HEK293 (cell line): Measurements from ENCODE around the gene MRPL33.

Experiments used
- GLIS2 ChIP-seq: fragments of 450-650 bp; formaldehyde crosslinking; IDR thresholded peaks from 2 replicates; pipeline ENCODE4 v1.5.1; 2016; ENCODE audit warnings: missing biosample characterization, missing genetic modification characterization
- HOXD13 ChIP-seq: sonication (generic); formaldehyde crosslinking; IDR thresholded peaks from 2 replicates; pipeline ENCODE4 v1.8.0; 2022; ENCODE audit warnings: missing genetic modification reagents, borderline replicate concordance
- KLF7 ChIP-seq: fragments of 450-650 bp; formaldehyde crosslinking; IDR thresholded peaks from 2 replicates; pipeline ENCODE4 v1.5.1; 2016; ENCODE audit warnings: missing biosample characterization, missing genetic modification characterization, borderline replicate concordance
- RBAK ChIP-seq: fragments of 450-650 bp; formaldehyde crosslinking; IDR thresholded peaks from 2 replicates; pipeline ENCODE4 v1.5.1; 2016; ENCODE audit warnings: missing biosample characterization, missing genetic modification characterization
- ZBTB10 ChIP-seq: fragments of 450-650 bp; formaldehyde crosslinking; IDR thresholded peaks from 2 replicates; pipeline ENCODE4 v1.5.1; 2016; ENCODE audit warnings: missing biosample characterization, missing genetic modification characterization
- ZBTB26 ChIP-seq: fragments of 450-650 bp; formaldehyde crosslinking; optimal IDR thresholded peaks from 2 replicates; pipeline ENCODE3; 2016; ENCODE audit warnings: missing biosample characterization, mild to moderate bottlenecking, missing genetic modification characterization
- ZNF16 ChIP-seq: fragments of 450-650 bp; formaldehyde crosslinking; IDR thresholded peaks from 2 replicates; pipeline ENCODE4 v1.5.1; 2016; ENCODE audit warnings: low read depth, missing biosample characterization, missing genetic modification characterization
- ZNF175 ChIP-seq: fragments of 450-650 bp; formaldehyde crosslinking; IDR thresholded peaks from 2 replicates; pipeline ENCODE4 v1.5.1; 2016; ENCODE audit warnings: missing biosample characterization, missing genetic modification characterization
- ZNF184 ChIP-seq: fragments of 450-650 bp; IDR thresholded peaks from 2 replicates; pipeline ENCODE4 v1.5.1; 2018; ENCODE audit warnings: missing biosample characterization, mild to moderate bottlenecking, missing genetic modification characterization
- ZNF292 ChIP-seq: fragments of 450-650 bp; formaldehyde crosslinking; IDR thresholded peaks from 2 replicates; pipeline ENCODE4 v1.5.1; 2016; ENCODE audit warnings: low read depth, missing biosample characterization, missing genetic modification characterization, borderline replicate concordance
- ZNF311 ChIP-seq: fragments of 450-650 bp; formaldehyde crosslinking; IDR thresholded peaks from 2 replicates; pipeline ENCODE4 v1.5.1; 2017; ENCODE audit warnings: missing biosample characterization, missing genetic modification characterization, borderline replicate concordance
- ZNF341 ChIP-seq: fragments of 450-650 bp; formaldehyde crosslinking; IDR thresholded peaks from 2 replicates; pipeline ENCODE4; 2016; ENCODE audit warnings: low read depth, missing biosample characterization, missing genetic modification characterization
- ZNF350 ChIP-seq: fragments of 450-650 bp; formaldehyde crosslinking; IDR thresholded peaks from 2 replicates; pipeline ENCODE4 v1.5.0; 2017; ENCODE audit warnings: missing biosample characterization, mild to moderate bottlenecking, missing genetic modification characterization
- ZNF394 ChIP-seq: fragments of 450-650 bp; formaldehyde crosslinking; IDR thresholded peaks from 2 replicates; pipeline ENCODE4 v1.5.1; 2016; ENCODE audit warnings: missing biosample characterization, missing genetic modification characterization, mild to moderate bottlenecking, moderate library complexity, borderline replicate concordance
- ZNF423 ChIP-seq: fragments of 450-650 bp; formaldehyde crosslinking; IDR thresholded peaks from 2 replicates; pipeline ENCODE4 v1.5.1; 2016; ENCODE audit warnings: missing biosample characterization, missing genetic modification characterization
- ZNF501 ChIP-seq: fragments of 450-650 bp; formaldehyde crosslinking; IDR thresholded peaks from 2 replicates; pipeline ENCODE4 v1.5.1; 2016; ENCODE audit warnings: missing biosample characterization, missing genetic modification characterization
- ZNF514 ChIP-seq: fragments of 450-650 bp; formaldehyde crosslinking; IDR thresholded peaks from 2 replicates; pipeline ENCODE4 v1.5.1; 2016; ENCODE audit warnings: missing biosample characterization, missing genetic modification characterization
- ZNF521 ChIP-seq: fragments of 450-650 bp; formaldehyde crosslinking; IDR thresholded peaks from 2 replicates; pipeline ENCODE4 v1.5.1; 2017; ENCODE audit warnings: missing biosample characterization, mild to moderate bottlenecking, missing genetic modification characterization
- ZNF561 ChIP-seq: fragments of 450-650 bp; IDR thresholded peaks from 2 replicates; pipeline ENCODE4 v1.5.1; 2018; ENCODE audit warnings: missing biosample characterization, missing genetic modification characterization, borderline replicate concordance
- ZNF571 ChIP-seq: fragments of 450-650 bp; formaldehyde crosslinking; IDR thresholded peaks from 2 replicates; pipeline ENCODE4 v1.5.0; 2017; ENCODE audit warnings: missing biosample characterization, missing genetic modification characterization
- ZNF626 ChIP-seq: fragments of 450-650 bp; sonication (Bioruptor Pico); formaldehyde crosslinking; IDR thresholded peaks from 2 replicates; pipeline ENCODE4 v1.5.1; 2018; ENCODE audit warnings: missing biosample characterization, missing genetic modification characterization, inconsistent platforms
- ZNF660 ChIP-seq: fragments of 450-650 bp; IDR thresholded peaks from 2 replicates; pipeline ENCODE4 v1.5.1; 2018; ENCODE audit warnings: missing biosample characterization, mild to moderate bottlenecking, missing genetic modification characterization
- ZNF664 ChIP-seq: fragments of 450-650 bp; formaldehyde crosslinking; IDR thresholded peaks from 2 replicates; pipeline ENCODE4 v1.5.1; 2016; ENCODE audit warnings: missing biosample characterization, missing genetic modification characterization
- ZNF837 ChIP-seq: fragments of 450-650 bp; formaldehyde crosslinking; IDR thresholded peaks from 2 replicates; pipeline ENCODE4 v1.5.1; 2016; ENCODE audit warnings: missing biosample characterization, missing genetic modification characterization
- ZSCAN16 ChIP-seq: fragments of 450-650 bp; formaldehyde crosslinking; IDR thresholded peaks from 2 replicates; pipeline ENCODE4 v1.5.1; 2016; ENCODE audit warnings: missing biosample characterization, missing genetic modification characterization
- TF ChIP-seq, protein P1 (sequence below): fragments of 450-650 bp; formaldehyde crosslinking; IDR thresholded peaks from 2 replicates; pipeline ENCODE4 v1.5.1; 2016; ENCODE audit warnings: missing biosample characterization, missing genetic modification characterization, borderline replicate concordance
- TF ChIP-seq, protein P2 (sequence below): fragments of 450-650 bp; formaldehyde crosslinking; IDR thresholded peaks from 2 replicates; pipeline ENCODE4 v1.5.1; 2017; ENCODE audit warnings: missing biosample characterization, missing genetic modification characterization

Gene MRPL33

GRCh38 chr2:27798948-27799645 is 27.6 kb downstream of the MRPL33 start (continued):
- no peak for TF ChIP-seq ZBTB10 (tag by site-specific recombination)
- no peak for TF ChIP-seq ZNF664 (tag by site-specific recombination)
- TF ChIP-seq ZNF184: peak; percentile 97
- TF ChIP-seq ZNF571 (tag by site-specific recombination): no peak
- peak; percentile 37; the same call in 1 of the 2 replicates for TF ChIP-seq ZNF501 (tag by site-specific recombination)
- TF ChIP-seq ZNF561: no peak
- TF ChIP-seq GLIS2 (tag by site-specific recombination): no peak
- TF ChIP-seq, protein P1, sequence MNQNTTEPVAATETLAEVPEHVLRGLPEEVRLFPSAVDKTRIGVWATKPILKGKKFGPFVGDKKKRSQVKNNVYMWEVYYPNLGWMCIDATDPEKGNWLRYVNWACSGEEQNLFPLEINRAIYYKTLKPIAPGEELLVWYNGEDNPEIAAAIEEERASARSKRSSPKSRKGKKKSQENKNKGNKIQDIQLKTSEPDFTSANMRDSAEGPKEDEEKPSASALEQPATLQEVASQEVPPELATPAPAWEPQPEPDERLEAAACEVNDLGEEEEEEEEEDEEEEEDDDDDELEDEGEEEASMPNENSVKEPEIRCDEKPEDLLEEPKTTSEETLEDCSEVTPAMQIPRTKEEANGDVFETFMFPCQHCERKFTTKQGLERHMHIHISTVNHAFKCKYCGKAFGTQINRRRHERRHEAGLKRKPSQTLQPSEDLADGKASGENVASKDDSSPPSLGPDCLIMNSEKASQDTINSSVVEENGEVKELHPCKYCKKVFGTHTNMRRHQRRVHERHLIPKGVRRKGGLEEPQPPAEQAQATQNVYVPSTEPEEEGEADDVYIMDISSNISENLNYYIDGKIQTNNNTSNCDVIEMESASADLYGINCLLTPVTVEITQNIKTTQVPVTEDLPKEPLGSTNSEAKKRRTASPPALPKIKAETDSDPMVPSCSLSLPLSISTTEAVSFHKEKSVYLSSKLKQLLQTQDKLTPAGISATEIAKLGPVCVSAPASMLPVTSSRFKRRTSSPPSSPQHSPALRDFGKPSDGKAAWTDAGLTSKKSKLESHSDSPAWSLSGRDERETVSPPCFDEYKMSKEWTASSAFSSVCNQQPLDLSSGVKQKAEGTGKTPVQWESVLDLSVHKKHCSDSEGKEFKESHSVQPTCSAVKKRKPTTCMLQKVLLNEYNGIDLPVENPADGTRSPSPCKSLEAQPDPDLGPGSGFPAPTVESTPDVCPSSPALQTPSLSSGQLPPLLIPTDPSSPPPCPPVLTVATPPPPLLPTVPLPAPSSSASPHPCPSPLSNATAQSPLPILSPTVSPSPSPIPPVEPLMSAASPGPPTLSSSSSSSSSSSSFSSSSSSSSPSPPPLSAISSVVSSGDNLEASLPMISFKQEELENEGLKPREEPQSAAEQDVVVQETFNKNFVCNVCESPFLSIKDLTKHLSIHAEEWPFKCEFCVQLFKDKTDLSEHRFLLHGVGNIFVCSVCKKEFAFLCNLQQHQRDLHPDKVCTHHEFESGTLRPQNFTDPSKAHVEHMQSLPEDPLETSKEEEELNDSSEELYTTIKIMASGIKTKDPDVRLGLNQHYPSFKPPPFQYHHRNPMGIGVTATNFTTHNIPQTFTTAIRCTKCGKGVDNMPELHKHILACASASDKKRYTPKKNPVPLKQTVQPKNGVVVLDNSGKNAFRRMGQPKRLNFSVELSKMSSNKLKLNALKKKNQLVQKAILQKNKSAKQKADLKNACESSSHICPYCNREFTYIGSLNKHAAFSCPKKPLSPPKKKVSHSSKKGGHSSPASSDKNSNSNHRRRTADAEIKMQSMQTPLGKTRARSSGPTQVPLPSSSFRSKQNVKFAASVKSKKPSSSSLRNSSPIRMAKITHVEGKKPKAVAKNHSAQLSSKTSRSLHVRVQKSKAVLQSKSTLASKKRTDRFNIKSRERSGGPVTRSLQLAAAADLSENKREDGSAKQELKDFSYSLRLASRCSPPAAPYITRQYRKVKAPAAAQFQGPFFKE (tag by site-specific recombination): no peak
- TF ChIP-seq, protein P2, sequence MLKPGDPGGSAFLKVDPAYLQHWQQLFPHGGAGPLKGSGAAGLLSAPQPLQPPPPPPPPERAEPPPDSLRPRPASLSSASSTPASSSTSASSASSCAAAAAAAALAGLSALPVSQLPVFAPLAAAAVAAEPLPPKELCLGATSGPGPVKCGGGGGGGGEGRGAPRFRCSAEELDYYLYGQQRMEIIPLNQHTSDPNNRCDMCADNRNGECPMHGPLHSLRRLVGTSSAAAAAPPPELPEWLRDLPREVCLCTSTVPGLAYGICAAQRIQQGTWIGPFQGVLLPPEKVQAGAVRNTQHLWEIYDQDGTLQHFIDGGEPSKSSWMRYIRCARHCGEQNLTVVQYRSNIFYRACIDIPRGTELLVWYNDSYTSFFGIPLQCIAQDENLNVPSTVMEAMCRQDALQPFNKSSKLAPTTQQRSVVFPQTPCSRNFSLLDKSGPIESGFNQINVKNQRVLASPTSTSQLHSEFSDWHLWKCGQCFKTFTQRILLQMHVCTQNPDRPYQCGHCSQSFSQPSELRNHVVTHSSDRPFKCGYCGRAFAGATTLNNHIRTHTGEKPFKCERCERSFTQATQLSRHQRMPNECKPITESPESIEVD: no peak
- TF ChIP-seq ZNF394 (tag by site-specific recombination): peak; percentile 48; the same call in 1 of the 2 replicates
- TF ChIP-seq ZNF311 (tag by site-specific recombination): no peak
- TF ChIP-seq ZNF423 (tag by site-specific recombination): no peak
- no peak for TF ChIP-seq ZNF521 (tag by site-specific recombination)
- no peak for TF ChIP-seq ZNF16
- no peak for TF ChIP-seq KLF7 (tag by site-specific recombination)
- no peak for TF ChIP-seq HOXD13
- no peak for TF ChIP-seq ZNF341 (tag by site-specific recombination)
- no peak for TF ChIP-seq ZBTB26
- TF ChIP-seq ZNF837: no peak
- no peak for TF ChIP-seq ZNF350 (tag by site-specific recombination)
- TF ChIP-seq ZSCAN16 (tag by site-specific recombination): no peak
- peak; percentile 84 for TF ChIP-seq ZNF660
- no peak for TF ChIP-seq ZNF514
- no peak for TF ChIP-seq ZNF626 (tag by site-specific recombination)
- TF ChIP-seq RBAK (tag by site-specific recombination): no peak
- TF ChIP-seq ZNF175 (tag by site-specific recombination): no peak
- no peak for TF ChIP-seq ZNF292 (tag by site-specific recombination)
